Lung (tissue), 12 donors: Measurements from ENCODE around the gene PIP5K1C. TPM values are rescaled to one million over a fixed set of nuclear protein-coding genes. Genes with fewer than 3 reads are reported as not detected.

Source experiments
- ATAC-seq: fragments of 200-7000 bp; cut with Tn5 transposase; one replicate; pipeline ENCODE4 v1.9.1; 2020; ENCODE audit warnings: moderate number of reproducible peaks; ENCODE audit not compliant: insufficient read depth, low FRiP score
- DNase-seq, 3 donors: peaks; one replicate each; pipeline ENCODE4 v3.0.0-alpha.2; 2013 to 2017
- H3K27ac ChIP-seq, 2 donors: one replicate each; pipeline ENCODE4 v1.5.1; 2013; ENCODE audit warnings: mild to moderate bottlenecking in 2 of 2, moderate library complexity in 2 of 2, control low read depth in 1 of 2, inconsistent platforms in 1 of 2, low read depth in 1 of 2, low read length in 1 of 2
- H3K27me3 ChIP-seq, 3 donors: one replicate each; pipeline ENCODE4 v1.5.1; 2013; ENCODE audit warnings: low read length in 2 of 3; ENCODE audit not compliant: control insufficient read depth in 3 of 3, insufficient read depth in 3 of 3
- H3K36me3 ChIP-seq, 4 donors: one replicate each; pipeline ENCODE4 v1.5.1; 2013; ENCODE audit warnings: low read length in 4 of 4, mild to moderate bottlenecking in 1 of 4, moderate library complexity in 1 of 4; ENCODE audit not compliant: control insufficient read depth in 4 of 4, insufficient read depth in 4 of 4
- H3K4me1 ChIP-seq, 5 donors: one replicate each; pipeline ENCODE4 v1.5.1; 2013; ENCODE audit warnings: low read length in 5 of 5, mild to moderate bottlenecking in 2 of 5, moderate library complexity in 1 of 5; ENCODE audit not compliant: control insufficient read depth in 5 of 5, insufficient read depth in 5 of 5
- H3K4me3 ChIP-seq: one replicate; pipeline ENCODE4 v1.5.1; 2013; ENCODE audit warnings: mild to moderate bottlenecking, control low read depth, moderate library complexity
- H3K9ac ChIP-seq, 2 donors: one replicate each; pipeline ENCODE4 v1.5.1; 2013; ENCODE audit warnings: low read length in 2 of 2, control low read depth in 1 of 2; ENCODE audit not compliant: insufficient read depth in 1 of 2
- H3K9me3 ChIP-seq, 4 donors: one replicate each; pipeline ENCODE4 v1.5.1; 2013; ENCODE audit warnings: low read length in 3 of 4, mild to moderate bottlenecking in 1 of 4, moderate library complexity in 1 of 4; ENCODE audit not compliant: control insufficient read depth in 4 of 4, insufficient read depth in 3 of 4
- WGBS, 2 donors: extraction: QIAGEN DNeasy Blood & Tissue Kit; methylation state at CpG; one replicate each; pipeline ENCODE4 v1.1.7; 2013; 5-methylcytosine and 5-hydroxymethylcytosine counted together
- polyA plus RNA-seq, 2 donors: library from polyadenylated mRNA; stranded (reverse); fragments of 200-250 nt; gene quantifications; one replicate each; pipeline ENCODE4 v1.2.1, GENCODE V29; 2013
- total RNA-seq, 2 donors: library from RNA; depleted of rRNA in 1 of 2; stranded (reverse); fragments of >200 nt in 1 of 2; gene quantifications; one replicate each; pipeline ENCODE4 v1.2.1, GENCODE V29; 2014 to 2021
- TF ChIP-seq, protein P1 (sequence below): IDR thresholded peaks from 2 replicates; pipeline ENCODE4 v1.5.1; 2012; ENCODE audit warnings: mild to moderate bottlenecking; ENCODE audit errors: control extremely low read depth, extremely low read depth
- donor health status: control.
- donor health status: control.
- donor health status: Bipolar disorder and iron deficiency.
- donor health status: healthy.
- donor health status: DM: yes; HTN: yes; CAD: no.

Gene PIP5K1C
- total and polyA plus RNA-seq, 4 donors = 16.3 to 39.4 (median 20.5) TPM

DNA sequence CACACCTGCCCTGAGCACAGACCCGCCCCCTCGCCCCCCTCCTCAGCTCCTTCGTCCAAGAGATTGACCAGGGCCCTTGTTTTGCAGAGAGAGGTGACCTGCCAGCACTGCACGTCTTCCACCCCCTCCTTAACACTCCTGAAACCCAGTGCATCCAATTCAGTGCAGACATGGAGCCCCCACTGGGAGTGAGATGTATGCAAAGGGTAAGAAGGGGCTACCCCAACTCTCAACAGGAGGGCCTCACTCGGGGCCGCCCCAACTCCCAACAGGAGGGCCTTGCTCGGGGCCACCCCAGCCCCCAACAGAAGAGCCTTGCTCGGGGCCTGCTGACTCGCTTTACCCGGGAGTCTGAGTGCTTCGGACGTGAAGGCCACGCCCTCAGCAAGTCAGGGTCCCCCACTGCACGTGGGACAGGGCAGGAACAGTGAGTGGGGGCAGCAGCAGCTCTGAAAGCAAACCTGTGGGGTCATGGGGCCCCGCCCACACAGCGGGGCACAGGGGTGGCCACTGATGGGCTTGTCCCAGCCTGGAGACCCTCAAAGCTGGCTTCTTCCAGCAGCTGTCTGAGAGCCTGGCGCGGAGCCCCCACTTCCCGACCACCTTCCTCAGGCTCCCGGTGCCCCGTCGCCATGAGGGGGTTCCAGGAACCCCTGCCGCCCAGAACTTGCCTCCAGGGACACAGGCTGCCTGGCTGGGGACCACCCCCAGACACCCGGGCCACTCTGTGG, 79.3 kb downstream of the PIP5K1C start:
- H3K4me3 ChIP-seq = no peak overlapping the region
- H3K27me3 ChIP-seq = no peaks in the 10 kb centered on the region
- H3K4me1 ChIP-seq = peaks cover 3 to 17% (median 11%) of the 10 kb centered on the region in 5 donors
- TF ChIP-seq, protein P1, sequence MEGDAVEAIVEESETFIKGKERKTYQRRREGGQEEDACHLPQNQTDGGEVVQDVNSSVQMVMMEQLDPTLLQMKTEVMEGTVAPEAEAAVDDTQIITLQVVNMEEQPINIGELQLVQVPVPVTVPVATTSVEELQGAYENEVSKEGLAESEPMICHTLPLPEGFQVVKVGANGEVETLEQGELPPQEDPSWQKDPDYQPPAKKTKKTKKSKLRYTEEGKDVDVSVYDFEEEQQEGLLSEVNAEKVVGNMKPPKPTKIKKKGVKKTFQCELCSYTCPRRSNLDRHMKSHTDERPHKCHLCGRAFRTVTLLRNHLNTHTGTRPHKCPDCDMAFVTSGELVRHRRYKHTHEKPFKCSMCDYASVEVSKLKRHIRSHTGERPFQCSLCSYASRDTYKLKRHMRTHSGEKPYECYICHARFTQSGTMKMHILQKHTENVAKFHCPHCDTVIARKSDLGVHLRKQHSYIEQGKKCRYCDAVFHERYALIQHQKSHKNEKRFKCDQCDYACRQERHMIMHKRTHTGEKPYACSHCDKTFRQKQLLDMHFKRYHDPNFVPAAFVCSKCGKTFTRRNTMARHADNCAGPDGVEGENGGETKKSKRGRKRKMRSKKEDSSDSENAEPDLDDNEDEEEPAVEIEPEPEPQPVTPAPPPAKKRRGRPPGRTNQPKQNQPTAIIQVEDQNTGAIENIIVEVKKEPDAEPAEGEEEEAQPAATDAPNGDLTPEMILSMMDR = no peak
- no peak overlapping the region for H3K27ac ChIP-seq
- ATAC-seq (no peak), DNase-seq (no peak)
- peaks cover 0 to 43% (median 8%) of the 10 kb centered on the region in 4 donors for H3K36me3 ChIP-seq
- H3K9me3 ChIP-seq = no peaks in the 10 kb centered on the region
- whole genome bisulfite sequencing, 2 donors = 92 to 93% methylated on average over 24 of the region's 24 CpGs
- H3K9ac ChIP-seq = no peak overlapping the region

DNA sequence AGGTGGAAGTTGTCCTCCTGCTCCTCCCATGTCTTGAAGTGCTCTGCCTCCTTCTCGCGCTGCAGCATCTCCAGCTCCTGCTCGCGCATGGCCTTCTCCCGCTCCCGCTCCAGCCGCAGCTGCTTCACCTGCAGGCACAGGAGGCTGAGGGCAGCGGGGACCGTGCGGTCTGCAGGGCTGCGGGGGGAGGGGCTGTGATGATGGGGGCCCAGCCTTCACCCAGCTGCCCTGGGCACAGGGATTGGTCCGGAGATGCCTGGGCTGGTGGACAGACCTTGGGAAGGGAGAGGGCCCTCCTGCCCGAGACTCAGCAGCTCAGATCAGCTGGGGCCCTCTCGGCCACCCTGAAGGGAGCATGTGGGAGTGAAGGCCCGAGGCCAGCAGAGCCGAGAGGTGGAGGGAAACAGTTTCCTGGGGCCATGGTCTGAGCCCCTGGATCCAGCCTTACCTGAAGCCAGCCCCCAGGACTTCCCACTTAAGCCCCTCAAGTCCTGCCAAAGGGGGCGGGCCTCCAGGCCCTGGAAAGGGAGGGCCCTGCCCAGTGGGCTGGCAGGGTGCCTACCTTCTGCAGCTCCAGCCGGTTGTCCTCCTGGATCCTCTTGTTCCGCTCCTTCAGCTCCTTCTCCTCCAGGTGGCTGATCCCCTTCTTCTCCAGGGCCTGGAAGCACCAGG, 80.0 kb downstream of the PIP5K1C start:
- no peak for ATAC-seq

DNA sequence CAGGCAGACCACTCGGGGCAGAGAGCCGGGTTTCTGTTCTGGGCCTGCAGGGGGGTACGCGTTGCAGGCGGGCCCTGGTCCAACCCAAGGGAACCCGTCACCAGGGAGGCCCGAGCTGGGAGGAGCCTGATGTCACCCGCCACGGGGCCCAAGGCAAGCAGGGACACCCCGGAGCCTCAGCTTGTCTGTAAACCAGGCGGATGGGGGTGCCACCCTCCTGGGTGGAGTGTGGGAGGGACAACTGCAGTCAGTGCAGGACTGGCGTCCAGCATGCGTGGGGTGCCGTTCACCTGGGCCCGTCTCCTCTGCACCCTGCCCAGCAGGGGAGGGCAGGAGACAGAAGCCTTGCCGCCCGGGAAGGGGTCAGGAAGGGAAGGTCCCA, 80.6 kb downstream of the PIP5K1C start:
- DNase-seq (no peak), ATAC-seq (no peak)
- Histone ChIP-seq H3K4me3 (no peak overlapping the region), H3K9ac (no peak overlapping the region), H3K36me3 (peaks cover 0 to 51% (median 8%) of the 10 kb centered on the region in 4 donors), H3K4me1 (peaks cover 0 to 11% (median 3%) of the 10 kb centered on the region in 5 donors), H3K27me3 (no peaks in the 10 kb centered on the region), H3K9me3 (no peaks in the 10 kb centered on the region), H3K27ac (no peak overlapping the region)
- TF ChIP-seq, protein P1 = no peak
- WGBS, 2 donors = 90 to 94% methylated on average over 15 to 17 of the region's 17 CpGs

More for the DNA sequence above, 80.0 kb downstream of the PIP5K1C start:
- Histone ChIP-seq H3K36me3 (peaks cover 0 to 49% (median 8%) of the 10 kb centered on the region in 4 donors), H3K27ac (no peak overlapping the region), H3K9ac (no peak overlapping the region), H3K9me3 (no peaks in the 10 kb centered on the region), H3K27me3 (no peaks in the 10 kb centered on the region), H3K4me1 (peaks cover 0 to 12% (median 5%) of the 10 kb centered on the region in 5 donors), H3K4me3 (no peak overlapping the region)
- WGBS, 2 donors = 90 to 92% methylated on average over 18 to 19 of the region's 19 CpGs
- TF ChIP-seq, protein P1 = no peak
- DNase-seq = no peak
